ENCODE measurements around the gene ACKR2. TPM values are rescaled to one million over a fixed set of nuclear protein-coding genes. Genes with fewer than 3 reads are reported as not detected.
A peak's percentile ranks its signal among the peaks of the same experiment; 100 is the strongest.

The ACKR2 gene
- total and polyA plus RNA-seq, 2 of the 13 experiments (the other 11 are each of a cell fraction or from before 2014, with no cell fraction given) = 1.1 to 1.9 TPM

GRCh38 chr3:42822828-42823227, 13.6 kb downstream of the ACKR2 start (continued):
- TF ChIP-seq ZNF646 (CRISPR knock-in tag; IDR thresholded peaks at IDR 0.05) (peak; percentile 90), FOXO1 (CRISPR knock-in tag; IDR thresholded peaks at IDR 0.05) (peak; percentile 43), HMGXB4 (CRISPR knock-in tag; IDR thresholded peaks at IDR 0.05; ENCODE audit: borderline replicate concordance in 1 of 2, low read depth in 1 of 2) (0 out of 4 replicates have a peak, but pooled peaks of 1 of the 2 experiments have one; percentile 38), ZNF484 (CRISPR knock-in tag; IDR thresholded peaks at IDR 0.05; ENCODE audit: borderline replicate concordance, low read depth) (no peak), ZNF383 (CRISPR knock-in tag; IDR thresholded peaks at IDR 0.05; ENCODE audit: borderline replicate concordance) (no peak), RXRB (CRISPR knock-in tag; IDR thresholded peaks at IDR 0.05; ENCODE audit: borderline replicate concordance) (no peak), FUBP1 (CRISPR knock-in tag; IDR thresholded peaks at IDR 0.05; ENCODE audit: borderline replicate concordance) (no peak), PHF21A (CRISPR knock-in tag; IDR thresholded peaks at IDR 0.05) (peak; percentile 48; the same call in 1 of the 2 replicates), SRF (IDR thresholded peaks at IDR 0.05; ENCODE audit: low read depth, low read length) (no peak), PAXIP1 (CRISPR knock-in tag; conservative IDR thresholded peaks at IDR 0.05) (peak; percentile 42; the same call in 1 of the 2 replicates), ZNF724P (CRISPR knock-in tag; IDR thresholded peaks at IDR 0.05; ENCODE audit: borderline replicate concordance) (no peak), SRSF9 (IDR thresholded peaks at IDR 0.05; ENCODE audit: borderline replicate concordance, insufficient read depth, low read depth, low read length, poor library complexity, severe bottlenecking) (no peak), MBNL3 (CRISPR knock-in tag; conservative IDR thresholded peaks at IDR 0.05) (no peak), SOX5 (CRISPR knock-in tag; IDR thresholded peaks at IDR 0.05; ENCODE audit: borderline replicate concordance) (peak; percentile 52; the same call in 1 of the 2 replicates), TEAD3 (CRISPR knock-in tag; optimal IDR thresholded peaks at IDR 0.05; ENCODE audit: borderline replicate concordance) (peak; percentile 48)
